ENCODE measurements around the gene ZNF79. TPM values are rescaled to one million over a fixed set of nuclear protein-coding genes. Genes with fewer than 3 reads are reported as not detected.

The ZNF79 gene
- total and polyA plus RNA-seq, 2 of the 4 experiments (the other 2 are of a cell fraction) = 5.6 to 15.4 TPM

- Histone ChIP-seq H3K4me3 (ENCODE audit: insufficient read depth, low read depth, low read length) (peak overlapping the region; percentile 69), H2AK5ac (ENCODE audit: low read depth, low read length) (peak overlapping the region; percentile 60; the same call in 1 of the 2 replicates), H4K91ac (ENCODE audit: insufficient read depth, low read depth, low read length) (peak overlapping the region; percentile 58; the same call in 1 of the 2 replicates), H3K23ac (ENCODE audit: low read depth, low read length) (peak overlapping the region; percentile 89), H2BK120ac (ENCODE audit: low read depth, low read length) (0 out of 2 replicates have a peak overlapping the region, but pooled peaks have one; percentile 17), H2BK15ac (ENCODE audit: low read depth, low read length) (no peak overlapping the region), H3K9me1 (ENCODE audit: insufficient read depth, low read length) (peaks cover 7% of the 10 kb centered on the region; the same call in 1 of the 2 replicates), H3K4me2 (ENCODE audit: low read depth, low read length) (peak overlapping the region; percentile 97), H4K8ac (ENCODE audit: low read depth in 2 of 2, low read length in 2 of 2) (peak overlapping the region; percentile 88 to 96; a peak in 3 of 4 replicates), H4K5ac (ENCODE audit: low read depth, low read length) (peak overlapping the region; percentile 22; the same call in 1 of the 2 replicates), H3K27me3 (ENCODE audit: control insufficient read depth, insufficient read depth, low read length) (no peaks in the 10 kb centered on the region), H3K79me1 (ENCODE audit: low read depth in 1 of 2, low read length in 2 of 2) (peaks cover 33 to 60% of the 10 kb centered on the region in 2 experiments), H2AFZ (replicated peaks; ENCODE audit: low read length, poor library complexity) (peak overlapping the region; percentile 96), H3K9ac (ENCODE audit: low read depth, low read length) (peak overlapping the region; percentile 55), H3K4me1 (ENCODE audit: control insufficient read depth, insufficient read depth, low read length) (peaks cover 7% of the 10 kb centered on the region), H2BK20ac (ENCODE audit: low read depth, low read length) (no peak overlapping the region), H3K18ac (ENCODE audit: low read depth, low read length) (no peak overlapping the region), H3K14ac (replicated peaks; ENCODE audit: low read depth, low read length) (peak overlapping the region; percentile 92), H3K27ac (ENCODE audit: insufficient read depth, low read length) (peak overlapping the region; percentile 61), H3K4ac (ENCODE audit: low read depth, low read length) (peak overlapping the region; percentile 90), H4K20me1 (ENCODE audit: insufficient read depth, low read length) (peaks cover 13% of the 10 kb centered on the region; the same call in 1 of the 2 replicates), H3K36me3 (ENCODE audit: control insufficient read depth, insufficient read depth, low read length) (peaks cover 4% of the 10 kb centered on the region), H3K9me3 (ENCODE audit: control insufficient read depth, insufficient read depth, low read length) (no peaks in the 10 kb centered on the region), H2AK9ac (replicated peaks; ENCODE audit: low read depth, low read length, poor library complexity) (peak overlapping the region; percentile 96), H3K56ac (ENCODE audit: extremely low read depth, insufficient read depth, low read length) (peak overlapping the region; percentile 48; the same call in 1 of the 2 replicates), H2BK5ac (ENCODE audit: low read depth, low read length, poor library complexity, severe bottlenecking) (peak overlapping the region; percentile 25)
- CTCF ChIA-PET = no interaction called here
- DNase-seq (no peak), ATAC-seq (ENCODE audit: low read depth) (peak; percentile 28; the same call in 1 of the 2 replicates)
- no peak for TF ChIP-seq RFX5 (IDR thresholded peaks at IDR 0.05; ENCODE audit: low read depth, low read length)
- 0 out of 2 replicates have a peak, but pooled peaks have one; percentile 5 for TF ChIP-seq CTCF (conservative IDR thresholded peaks at IDR 0.05; ENCODE audit: low read depth, low read length)
- intact Hi-C loops (cut with micrococcal nuclease) (loop anchor here (2.0 to 10.0 kb wide), 2 partner anchors 200 to 484 kb away; no protein-coding TSS in a partner anchor), dilution Hi-C loops (cut with HindIII; ENCODE audit: low sequenced_read_pairs, unreplicated experiment) (no loop called here), in situ Hi-C loops (cut with MboI; ENCODE audit: low sequenced_read_pairs) (no loop called here)
- BruUV-seq (replicated peaks) = no TSS peak
- POLR2A ChIA-PET (ENCODE audit: unreplicated experiment) = no interaction called here
- WGBS, 2 experiments (ENCODE audit: extremely low coverage in 2 of 2, insufficient read length in 1 of 2) = no CpG with 5 or more reads among the region's 13 CpGs
Observed at GRCh38 chr9:127424676-127424999, 456 bp downstream of the ZNF79 start.

Measured in IMR-90 (cell line).